CD4-positive, alpha-beta T cell treated with Interleukin-17A for 1 hour (primary cell): ENCODE results near the gene RPP38.

Experiments
- DNase-seq: peaks from one replicate; pipeline ENCODE4 v3.0.0-alpha.2; 2020

RPP38 gene

GRCh38 chr10:15097011-15097812, at the start of gene RPP38:
TSS of gene RPP38 (plus strand) at chr10:15097355. CDS start at chr10:15103315, 5,960 bp downstream.
- DNase-seq, result peak; percentile 93

- no peak for DNase-seq
These were observed 47.6 kb upstream of the RPP38 start for GRCh38 chr10:15049533-15049932.

GRCh38 chr10:15052121-15052520, 45.0 kb upstream of the RPP38 start:
- DNase-seq, result no peak

GRCh38 chr10:15053061-15053460, 44.1 kb upstream of the RPP38 start:
- DNase-seq, result no peak

GRCh38 chr10:15058689-15059088, 38.5 kb upstream of the RPP38 start:
- DNase-seq, result no peak

- no peak for DNase-seq
These were observed 37.2 kb upstream of the RPP38 start for GRCh38 chr10:15059914-15060313.

- no peak for DNase-seq
These were observed 36.5 kb upstream of the RPP38 start for GRCh38 chr10:15060638-15061037.

GRCh38 chr10:15067154-15067553, 30.0 kb upstream of the RPP38 start:
- no peak for DNase-seq

- no peak for DNase-seq
These were observed 28.4 kb upstream of the RPP38 start for GRCh38 chr10:15068802-15069201.

- DNase-seq, result no peak
These were observed 27.9 kb upstream of the RPP38 start for GRCh38 chr10:15069230-15069629.

GRCh38 chr10:15072358-15072757, 24.8 kb upstream of the RPP38 start:
- no peak for DNase-seq

GRCh38 chr10:15075421-15075820, 21.7 kb upstream of the RPP38 start:
- DNase-seq, result no peak

GRCh38 chr10:15083674-15084501, 13.3 kb upstream of the RPP38 start:
- no peak for DNase-seq

GRCh38 chr10:15084502-15084922, 12.6 kb upstream of the RPP38 start:
- peak; percentile 74 for DNase-seq

- peak; percentile 79 for DNase-seq
These were observed 8.5 kb upstream of the RPP38 start, which contains the start of gene ACBD7 for GRCh38 chr10:15088428-15089261. TSS of gene ACBD7 (minus strand) at chr10:15088776. CDS start at chr10:15088728, 48 bp downstream.

- no peak for DNase-seq
These were observed 5.7 kb upstream of the RPP38 start for GRCh38 chr10:15091418-15091817.

GRCh38 chr10:15092855-15093408, 4.2 kb upstream of the RPP38 start:
- no peak for DNase-seq

- DNase-seq, result no peak
These were observed 519 bp upstream of the RPP38 start for GRCh38 chr10:15096661-15097010.

- no peak for DNase-seq
These were observed 2.7 kb downstream of the RPP38 start for GRCh38 chr10:15099886-15100285.

- no peak for DNase-seq
These were observed 6.4 kb downstream of the RPP38 start for GRCh38 chr10:15103513-15103912.

GRCh38 chr10:15106352-15107013, 9.3 kb downstream of the RPP38 start:
- DNase-seq, result peak; percentile 80

- no peak for DNase-seq
These were observed 15.5 kb downstream of the RPP38 start for GRCh38 chr10:15112657-15113056.
